ENCODE measurements around the gene GLMP.
"Not testable (repeated sequence)": the region's sequence is repeated elsewhere in the genome, so short reads cannot be mapped to it uniquely, and the experiment has no call there.

The GLMP gene, protein sequence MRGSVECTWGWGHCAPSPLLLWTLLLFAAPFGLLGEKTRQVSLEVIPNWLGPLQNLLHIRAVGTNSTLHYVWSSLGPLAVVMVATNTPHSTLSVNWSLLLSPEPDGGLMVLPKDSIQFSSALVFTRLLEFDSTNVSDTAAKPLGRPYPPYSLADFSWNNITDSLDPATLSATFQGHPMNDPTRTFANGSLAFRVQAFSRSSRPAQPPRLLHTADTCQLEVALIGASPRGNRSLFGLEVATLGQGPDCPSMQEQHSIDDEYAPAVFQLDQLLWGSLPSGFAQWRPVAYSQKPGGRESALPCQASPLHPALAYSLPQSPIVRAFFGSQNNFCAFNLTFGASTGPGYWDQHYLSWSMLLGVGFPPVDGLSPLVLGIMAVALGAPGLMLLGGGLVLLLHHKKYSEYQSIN
- total RNA-seq: 10.3 to 14.2 (median 13.7) reads per million in 3 donors

DNA sequence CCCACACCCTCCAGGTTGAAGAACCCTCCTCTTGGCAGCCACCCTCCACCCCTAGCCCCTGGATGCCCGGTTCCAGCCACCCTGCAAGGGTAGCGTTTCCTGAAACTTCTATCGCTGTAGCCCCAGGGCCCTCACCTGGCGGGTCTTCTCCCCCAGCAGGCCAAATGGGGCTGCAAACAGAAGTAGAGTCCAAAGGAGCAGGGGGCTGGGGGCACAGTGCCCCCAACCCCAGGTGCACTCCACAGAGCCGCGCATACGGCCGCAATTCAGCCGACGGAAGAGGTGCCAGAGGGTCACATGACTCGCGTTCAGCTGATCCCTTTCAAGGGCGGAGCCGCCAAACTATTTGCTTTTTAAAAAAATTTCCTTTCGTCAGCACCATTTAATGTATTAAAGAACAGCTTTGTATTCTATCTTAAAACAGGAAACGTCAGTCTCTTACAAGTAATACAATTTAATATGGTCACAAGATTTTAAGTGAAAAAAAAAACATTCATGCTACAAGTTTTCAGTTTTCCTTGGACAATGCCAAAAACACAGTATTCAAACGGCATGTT is at the start of gene GLMP:
GLMP (minus strand) TSS at position 289 of the 557 bp plus-strand sequence; CDS start at position 255, 34 bp downstream.
- DNase-seq: peak; percentile 15 to 42 (median 30)
- Histone ChIP-seq H3K4me3 (ENCODE audit: insufficient read depth, low read depth, low read length, poor library complexity, severe bottlenecking) (peak within 1 kb of the TSS; percentile 74), H3K4me1 (ENCODE audit: control insufficient read depth, insufficient read depth, low read length, poor library complexity, severe bottlenecking) (peaks cover 13% of the 10 kb centered on the region), H3K9me3 (ENCODE audit: control insufficient read depth, low read length) (no peaks in the 10 kb centered on the region), H3K36me3 (ENCODE audit: control insufficient read depth, insufficient read depth, low read length) (peaks cover 4% of the 10 kb centered on the region), H3K27ac (ENCODE audit: insufficient read depth, low read length, poor library complexity, severe bottlenecking) (peak within 1 kb of the TSS; percentile 52), H3K27me3 (replicated peaks; ENCODE audit: control insufficient read depth, insufficient read depth, low read length, poor library complexity, severe bottlenecking) (no peaks in the 10 kb centered on the region)

DNA sequence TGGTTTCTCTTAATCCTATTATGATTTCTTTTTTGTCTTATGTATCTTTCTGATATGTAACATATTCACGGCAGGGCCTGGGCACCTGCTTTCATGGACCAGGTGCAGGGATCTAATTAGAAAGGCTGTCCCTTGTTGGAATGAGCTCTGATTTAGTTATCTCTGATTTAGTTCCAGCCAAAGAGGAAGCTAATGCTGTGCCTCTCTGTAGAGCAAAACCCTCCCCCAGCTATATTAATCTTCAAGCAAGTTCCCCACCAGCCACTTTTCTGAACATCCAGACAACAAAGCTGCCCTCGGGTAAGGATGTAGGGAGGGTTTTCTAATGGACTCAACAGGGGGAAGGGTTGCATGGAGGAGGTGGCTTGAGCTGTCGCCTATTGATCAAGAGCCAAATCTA is 48.9 kb upstream of the GLMP start:
- Histone ChIP-seq H3K36me3 (ENCODE audit: control insufficient read depth, insufficient read depth, low read length) (no peaks in the 10 kb centered on the region), H3K27me3 (replicated peaks; ENCODE audit: control insufficient read depth, insufficient read depth, low read length, poor library complexity, severe bottlenecking) (no peaks in the 10 kb centered on the region), H3K4me3 (ENCODE audit: insufficient read depth, low read depth, low read length, poor library complexity, severe bottlenecking) (no peak overlapping the region), H3K4me1 (ENCODE audit: control insufficient read depth, insufficient read depth, low read length, poor library complexity, severe bottlenecking) (no peaks in the 10 kb centered on the region), H3K27ac (ENCODE audit: insufficient read depth, low read length, poor library complexity, severe bottlenecking) (no peak overlapping the region), H3K9me3 (ENCODE audit: control insufficient read depth, low read length) (no peaks in the 10 kb centered on the region)
- DNase-seq: no peak

DNA sequence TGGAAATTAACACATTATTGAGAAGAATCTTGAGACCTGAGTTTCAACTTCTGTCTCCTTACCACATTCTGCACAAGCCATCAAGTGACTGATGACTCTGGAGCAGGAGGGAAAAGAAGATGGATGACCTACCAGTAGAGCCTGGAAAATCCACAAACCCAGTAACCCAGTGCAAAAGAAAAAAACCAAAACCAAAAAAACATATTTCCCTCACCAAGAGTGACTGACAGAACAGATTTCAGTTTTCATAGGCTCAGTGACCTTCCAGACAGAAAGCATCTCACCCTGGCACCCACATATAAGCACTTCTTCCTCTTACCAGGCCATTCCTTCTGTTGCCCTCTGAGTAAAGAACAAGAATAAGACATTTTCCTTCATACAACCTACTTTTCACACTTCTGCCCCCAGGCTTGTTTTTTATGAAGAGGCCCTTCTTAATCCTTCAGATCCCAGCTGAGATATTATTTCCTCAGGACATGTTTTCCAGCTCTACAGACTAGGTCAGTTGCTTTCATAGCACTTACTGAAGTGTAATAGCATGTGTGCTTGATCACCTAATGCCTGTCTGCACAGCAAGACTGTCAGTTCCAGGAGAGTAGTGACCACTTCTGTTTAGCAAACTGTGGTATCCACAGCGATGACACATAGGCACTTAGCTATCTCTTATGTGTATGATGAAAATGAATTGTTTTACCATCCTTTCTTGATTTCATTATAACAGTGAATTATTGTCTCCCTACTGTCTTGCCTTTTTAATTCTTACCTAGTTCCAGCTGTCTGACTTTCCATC is 46.9 kb upstream of the GLMP start:
- no peak overlapping the region for H3K4me3 ChIP-seq (ENCODE audit: insufficient read depth, low read depth, low read length, poor library complexity, severe bottlenecking)
- no peaks in the 10 kb centered on the region for H3K27me3 ChIP-seq (replicated peaks; ENCODE audit: control insufficient read depth, insufficient read depth, low read length, poor library complexity, severe bottlenecking)
- no peak for DNase-seq
- H3K27ac ChIP-seq (ENCODE audit: insufficient read depth, low read length, poor library complexity, severe bottlenecking): no peak overlapping the region
- no peaks in the 10 kb centered on the region for H3K9me3 ChIP-seq (ENCODE audit: control insufficient read depth, low read length)
- peaks cover under 1% of the 10 kb centered on the region for H3K4me1 ChIP-seq (ENCODE audit: control insufficient read depth, insufficient read depth, low read length, poor library complexity, severe bottlenecking)
- no peaks in the 10 kb centered on the region for H3K36me3 ChIP-seq (ENCODE audit: control insufficient read depth, insufficient read depth, low read length)

DNA sequence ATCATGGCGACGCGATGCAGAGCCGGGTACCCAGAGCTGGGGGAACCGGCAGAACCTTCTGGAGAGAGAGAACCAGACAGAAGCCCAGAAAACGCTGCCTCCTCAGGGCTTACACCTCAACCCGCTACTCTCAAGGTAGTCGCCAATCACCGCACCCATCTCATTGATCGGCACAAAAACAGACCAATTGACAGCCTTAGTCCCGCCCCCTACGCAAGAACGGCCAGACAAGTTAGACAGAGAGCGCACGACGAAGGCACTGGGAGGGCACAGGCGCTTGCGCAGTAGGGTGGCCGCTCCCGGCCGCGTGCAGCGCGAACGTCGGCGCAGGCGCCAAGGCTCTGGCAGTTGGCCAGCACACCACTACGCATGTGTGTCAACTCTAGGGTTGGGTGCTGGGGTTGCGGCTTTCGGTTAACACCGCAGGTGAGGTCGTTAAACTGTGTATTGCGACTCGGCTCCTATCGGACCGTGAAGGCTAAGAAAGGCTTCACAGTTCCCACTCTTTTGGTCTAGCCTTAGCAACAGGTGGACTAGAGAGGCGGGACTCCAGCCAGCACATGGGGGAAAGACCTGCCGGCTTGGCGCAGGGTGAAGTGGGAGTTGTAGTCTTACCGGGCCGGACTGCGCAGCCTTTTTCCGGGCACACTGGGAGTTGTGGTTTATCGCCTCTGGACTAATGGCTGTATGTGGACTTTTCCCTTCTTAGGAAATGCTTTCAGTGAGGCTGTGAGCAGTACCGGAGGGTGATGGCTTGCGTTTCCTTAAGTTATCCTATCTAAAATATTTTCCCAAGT is 42.9 kb upstream of the GLMP start, which contains the start of the genes CCT3 and TSACC:
CCT3 (minus strand) TSS at position 113 of the 797 bp plus-strand sequence; CDS start at position 5, 108 bp downstream.
TSACC (plus strand) TSS at position 347 of the 797 bp plus-strand sequence. CDS start 1,232 bp downstream, outside the sequence.
- Histone ChIP-seq H3K27ac (ENCODE audit: insufficient read depth, low read length, poor library complexity, severe bottlenecking) (peak within 1 kb of the TSS; percentile 88), H3K4me3 (ENCODE audit: insufficient read depth, low read depth, low read length, poor library complexity, severe bottlenecking) (peak within 1 kb of the TSS; percentile 87), H3K9me3 (ENCODE audit: control insufficient read depth, low read length) (no peaks in the 10 kb centered on the region), H3K36me3 (ENCODE audit: control insufficient read depth, insufficient read depth, low read length) (peaks cover 26% of the 10 kb centered on the region), H3K27me3 (replicated peaks; ENCODE audit: control insufficient read depth, insufficient read depth, low read length, poor library complexity, severe bottlenecking) (no peaks in the 10 kb centered on the region), H3K4me1 (ENCODE audit: control insufficient read depth, insufficient read depth, low read length, poor library complexity, severe bottlenecking) (peaks cover 17% of the 10 kb centered on the region)
- DNase-seq: peak; percentile 97 to 98 (median 98)

DNA sequence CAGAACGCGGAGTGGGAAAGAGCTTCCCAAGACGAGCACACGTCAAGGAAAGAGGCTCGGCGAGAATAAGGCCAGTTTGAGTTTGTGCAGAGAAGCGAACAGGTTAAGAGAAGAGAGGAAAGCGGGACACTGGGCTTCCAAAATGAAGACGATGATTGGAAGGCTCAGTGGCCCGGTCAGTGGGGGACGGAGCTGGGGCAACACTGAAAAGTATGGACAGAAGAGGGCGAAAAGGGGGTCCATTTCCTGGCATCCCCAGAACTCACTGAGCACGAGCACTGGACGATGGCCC is 42.4 kb upstream of the GLMP start:
- no peak for DNase-seq
- Histone ChIP-seq H3K9me3 (ENCODE audit: control insufficient read depth, low read length) (no peaks in the 10 kb centered on the region), H3K4me3 (ENCODE audit: insufficient read depth, low read depth, low read length, poor library complexity, severe bottlenecking) (peak overlapping the region; percentile 78), H3K4me1 (ENCODE audit: control insufficient read depth, insufficient read depth, low read length, poor library complexity, severe bottlenecking) (peaks cover 17% of the 10 kb centered on the region), H3K27ac (ENCODE audit: insufficient read depth, low read length, poor library complexity, severe bottlenecking) (peak overlapping the region; percentile 68), H3K27me3 (replicated peaks; ENCODE audit: control insufficient read depth, insufficient read depth, low read length, poor library complexity, severe bottlenecking) (no peaks in the 10 kb centered on the region), H3K36me3 (ENCODE audit: control insufficient read depth, insufficient read depth, low read length) (peaks cover 31% of the 10 kb centered on the region)

DNA sequence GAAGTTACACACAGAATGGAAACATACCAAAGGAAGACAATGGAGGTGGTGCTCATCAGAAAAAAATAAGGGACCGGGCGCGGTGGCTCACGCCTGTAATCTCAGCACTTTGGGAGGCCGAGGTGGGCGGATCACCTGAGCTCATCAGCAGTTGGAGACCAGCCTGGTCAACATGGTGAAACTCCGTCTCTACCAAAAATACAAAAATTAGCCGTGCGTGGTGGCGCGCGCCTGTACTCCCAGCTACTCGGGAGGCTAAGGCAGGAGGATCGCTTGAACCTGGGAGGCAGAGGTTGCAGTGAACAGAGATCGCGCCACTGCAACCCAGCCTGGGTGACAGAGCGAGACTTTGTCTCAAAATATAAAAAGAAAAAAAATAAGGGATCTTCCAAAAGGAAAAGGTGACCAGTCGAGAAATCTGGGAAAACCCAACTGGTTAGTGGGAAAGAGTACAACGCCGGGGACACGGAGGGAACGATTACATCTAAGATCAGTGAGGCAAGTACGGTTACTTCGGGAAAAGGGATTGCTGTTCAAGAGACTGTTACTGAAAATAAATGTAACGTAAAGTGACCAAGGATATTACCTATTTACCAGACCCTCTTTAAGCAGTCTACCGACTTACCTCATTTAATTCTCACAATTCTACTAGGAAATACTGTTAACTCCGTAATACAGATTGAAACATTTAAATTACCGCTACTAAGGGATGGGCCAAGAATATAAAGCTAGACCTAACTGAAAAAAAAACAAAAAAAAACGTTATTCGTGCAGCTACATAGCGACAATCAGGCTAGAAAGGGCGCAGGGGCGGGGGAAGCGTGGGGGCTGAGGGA is 41.8 kb upstream of the GLMP start:
- peak in 1 of 3 donors; percentile 12 for DNase-seq
- no peaks in the 10 kb centered on the region for H3K27me3 ChIP-seq (replicated peaks; ENCODE audit: control insufficient read depth, insufficient read depth, low read length, poor library complexity, severe bottlenecking)
- peak overlapping the region; percentile 78 for H3K4me3 ChIP-seq (ENCODE audit: insufficient read depth, low read depth, low read length, poor library complexity, severe bottlenecking)
- H3K27ac ChIP-seq (ENCODE audit: insufficient read depth, low read length, poor library complexity, severe bottlenecking): peak overlapping the region; percentile 68
- no peaks in the 10 kb centered on the region for H3K9me3 ChIP-seq (ENCODE audit: control insufficient read depth, low read length)
- H3K4me1 ChIP-seq (ENCODE audit: control insufficient read depth, insufficient read depth, low read length, poor library complexity, severe bottlenecking): peaks cover 17% of the 10 kb centered on the region
- peaks cover 37% of the 10 kb centered on the region for H3K36me3 ChIP-seq (ENCODE audit: control insufficient read depth, insufficient read depth, low read length)

DNA sequence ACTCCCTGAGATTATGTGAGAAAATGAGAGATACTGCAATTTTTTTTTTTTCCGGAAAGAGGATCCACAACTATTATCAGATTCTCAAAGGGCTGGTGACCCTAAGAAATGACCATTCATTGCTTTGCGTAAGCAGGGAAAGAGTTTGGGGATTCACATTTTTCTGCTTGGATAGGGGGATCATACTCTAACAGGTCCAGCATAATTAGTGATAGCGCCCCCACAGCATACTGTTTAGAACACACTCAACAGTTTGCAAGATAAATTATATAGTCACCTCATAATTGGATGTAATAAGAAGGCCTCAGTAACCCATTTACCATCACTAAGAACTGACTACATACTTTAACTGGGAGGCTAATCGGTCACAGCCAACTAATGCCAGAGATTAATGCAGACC is 40.8 kb upstream of the GLMP start:
- no peak for DNase-seq
- no peak overlapping the region for H3K27ac ChIP-seq (ENCODE audit: insufficient read depth, low read length, poor library complexity, severe bottlenecking)
- H3K4me1 ChIP-seq (ENCODE audit: control insufficient read depth, insufficient read depth, low read length, poor library complexity, severe bottlenecking): peaks cover 17% of the 10 kb centered on the region
- no peak overlapping the region for H3K4me3 ChIP-seq (ENCODE audit: insufficient read depth, low read depth, low read length, poor library complexity, severe bottlenecking)
- no peaks in the 10 kb centered on the region for H3K9me3 ChIP-seq (ENCODE audit: control insufficient read depth, low read length)
- H3K36me3 ChIP-seq (ENCODE audit: control insufficient read depth, insufficient read depth, low read length): peaks cover 41% of the 10 kb centered on the region
- H3K27me3 ChIP-seq (replicated peaks; ENCODE audit: control insufficient read depth, insufficient read depth, low read length, poor library complexity, severe bottlenecking): no peaks in the 10 kb centered on the region

DNA sequence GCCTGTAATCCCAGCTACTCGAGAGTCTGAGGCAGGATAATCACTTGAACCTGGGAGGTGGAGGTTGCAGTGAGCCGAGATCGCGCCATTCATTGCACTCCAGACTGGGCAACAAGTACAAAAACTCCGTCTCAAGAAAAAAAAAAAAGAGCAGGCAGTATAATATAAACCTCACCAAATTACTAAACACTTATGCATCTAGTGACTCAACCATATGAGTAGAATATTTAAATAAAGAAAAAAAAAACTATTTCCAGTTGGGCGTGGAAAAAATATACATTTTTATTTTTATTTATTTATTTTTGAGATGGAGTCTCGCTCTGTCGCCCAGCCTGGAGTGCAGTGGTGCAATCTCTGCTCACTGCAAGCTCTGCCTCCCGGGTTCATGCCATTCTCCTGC is 27.7 kb upstream of the GLMP start:
- not testable (repeated sequence) for H3K27me3 ChIP-seq (replicated peaks; ENCODE audit: control insufficient read depth, insufficient read depth, low read length, poor library complexity, severe bottlenecking); DNase-seq
- H3K36me3 ChIP-seq (ENCODE audit: control insufficient read depth, insufficient read depth, low read length): peaks cover 56% of the 10 kb centered on the region

DNA sequence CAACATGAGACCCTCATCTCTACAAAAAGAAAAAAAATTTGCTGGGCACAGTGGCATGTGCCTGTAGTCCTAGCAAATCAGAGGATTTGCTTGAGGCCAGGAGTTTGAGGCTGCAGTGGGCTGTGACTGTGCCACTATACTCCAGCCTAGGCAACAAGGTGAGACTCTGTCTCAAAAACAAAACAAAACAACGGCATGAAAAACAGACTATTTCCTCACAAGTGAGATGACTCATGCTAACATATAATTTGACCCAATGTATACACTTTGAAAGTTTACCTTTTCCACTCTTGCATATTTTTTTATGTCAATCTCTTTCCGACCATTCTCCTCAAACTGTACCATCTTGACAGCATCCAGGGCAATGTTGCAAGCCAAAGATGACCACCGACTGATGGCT is 25.1 kb upstream of the GLMP start:
- H3K27me3 ChIP-seq (replicated peaks; ENCODE audit: control insufficient read depth, insufficient read depth, low read length, poor library complexity, severe bottlenecking): no peaks in the 10 kb centered on the region
- no peak for DNase-seq
- H3K27ac ChIP-seq (ENCODE audit: insufficient read depth, low read length, poor library complexity, severe bottlenecking): no peak overlapping the region
- H3K4me3 ChIP-seq (ENCODE audit: insufficient read depth, low read depth, low read length, poor library complexity, severe bottlenecking): no peak overlapping the region
- H3K4me1 ChIP-seq (ENCODE audit: control insufficient read depth, insufficient read depth, low read length, poor library complexity, severe bottlenecking): no peaks in the 10 kb centered on the region
- no peaks in the 10 kb centered on the region for H3K9me3 ChIP-seq (ENCODE audit: control insufficient read depth, low read length)
- H3K36me3 ChIP-seq (ENCODE audit: control insufficient read depth, insufficient read depth, low read length): peaks cover 77% of the 10 kb centered on the region

More for the DNA sequence above, 27.7 kb upstream of the GLMP start:
- H3K4me3 ChIP-seq (ENCODE audit: insufficient read depth, low read depth, low read length, poor library complexity, severe bottlenecking); H3K27ac ChIP-seq (ENCODE audit: insufficient read depth, low read length, poor library complexity, severe bottlenecking); H3K9me3 ChIP-seq (ENCODE audit: control insufficient read depth, low read length); H3K4me1 ChIP-seq (ENCODE audit: control insufficient read depth, insufficient read depth, low read length, poor library complexity, severe bottlenecking): not testable (repeated sequence)
